ENCODE results near the gene AMMECR1L. TPM values are rescaled to one million over a fixed set of nuclear protein-coding genes. Genes with fewer than 3 reads are reported as not detected.
"Not testable (repeated sequence)": the region's sequence is repeated elsewhere in the genome, so short reads cannot be mapped to it uniquely, and the experiment has no call there.

Gene AMMECR1L
- total RNA-seq, 2 donors from 2014 or later = 20.6 to 24.9 TPM

- no peak overlapping the region for H3K27ac Mint-ChIP-seq
- no peaks in the 10 kb centered on the region for H3K9me3 Mint-ChIP-seq
- ATAC-seq (no peak), DNase-seq (ENCODE audit: low spot score) (no peak)
- H3K27me3 Mint-ChIP-seq = peaks cover 0 to 13% of the 10 kb centered on the region in 2 donors
- H3K4me1 Mint-ChIP-seq (ENCODE audit: low read depth in 2 of 2) = no peaks in the 10 kb centered on the region
- no peak overlapping the region for H3K4me3 Mint-ChIP-seq
- H3K36me3 Mint-ChIP-seq = no peaks in the 10 kb centered on the region
Measured at GRCh38 chr2:127901339-127902056, 15.7 kb upstream of the AMMECR1L start.

- Mint-ChIP-seq H3K4me1 (ENCODE audit: low read depth in 2 of 2) (no peaks in the 10 kb centered on the region), H3K9me3 (no peaks in the 10 kb centered on the region), H3K27me3 (peaks cover 0 to 6% of the 10 kb centered on the region in 2 donors), H3K4me3 (no peak overlapping the region), H3K36me3 (no peaks in the 10 kb centered on the region), H3K27ac (no peak overlapping the region)
- no peak for DNase-seq (ENCODE audit: low spot score)
- ATAC-seq = no peak
Measured at GRCh38 chr2:127897531-127898211, 11.9 kb upstream of the AMMECR1L start.

- H3K4me3 Mint-ChIP-seq = no peak overlapping the region
- H3K9me3 Mint-ChIP-seq = no peaks in the 10 kb centered on the region
- no peak for ATAC-seq
- H3K4me1 Mint-ChIP-seq (ENCODE audit: low read depth in 2 of 2) = no peaks in the 10 kb centered on the region
- no peak for DNase-seq (ENCODE audit: low spot score)
- no peak overlapping the region for H3K27ac Mint-ChIP-seq
- peaks cover 0 to 6% of the 10 kb centered on the region in 2 donors for H3K27me3 Mint-ChIP-seq
- no peaks in the 10 kb centered on the region for H3K36me3 Mint-ChIP-seq
Measured at GRCh38 chr2:127893494-127893893, 7.7 kb upstream of the AMMECR1L start.

GRCh38 chr2:127893033-127893432, 7.3 kb upstream of the AMMECR1L start:
- ATAC-seq (no peak), DNase-seq (ENCODE audit: low spot score) (no peak)
- Mint-ChIP-seq H3K27me3 (peaks cover 0 to 3% of the 10 kb centered on the region in 2 donors), H3K4me1 (ENCODE audit: low read depth in 2 of 2) (no peaks in the 10 kb centered on the region), H3K27ac (no peak overlapping the region), H3K4me3 (no peak overlapping the region), H3K36me3 (no peaks in the 10 kb centered on the region), H3K9me3 (no peaks in the 10 kb centered on the region)

GRCh38 chr2:127891811-127892210, 6.1 kb upstream of the AMMECR1L start:
- peaks cover 0 to 3% of the 10 kb centered on the region in 2 donors for H3K27me3 Mint-ChIP-seq
- H3K27ac Mint-ChIP-seq = peak overlapping the region in 1 of 2 donors; percentile 30
- no peak for ATAC-seq
- H3K36me3 Mint-ChIP-seq = no peaks in the 10 kb centered on the region
- H3K4me3 Mint-ChIP-seq = no peak overlapping the region
- peaks cover 6% of the 10 kb centered on the region in 2 donors for H3K4me1 Mint-ChIP-seq (ENCODE audit: low read depth in 2 of 2)
- no peaks in the 10 kb centered on the region for H3K9me3 Mint-ChIP-seq
- no peak for DNase-seq (ENCODE audit: low spot score)

- H3K36me3 Mint-ChIP-seq; H3K4me1 Mint-ChIP-seq (ENCODE audit: low read depth in 2 of 2); H3K27me3 Mint-ChIP-seq; ATAC-seq; H3K27ac Mint-ChIP-seq; H3K4me3 Mint-ChIP-seq; DNase-seq (ENCODE audit: low spot score); H3K9me3 Mint-ChIP-seq: not testable (repeated sequence)
Measured at GRCh38 chr2:127890756-127891155, 5.0 kb upstream of the AMMECR1L start.

- no peak overlapping the region for H3K27ac Mint-ChIP-seq
Measured at GRCh38 chr2:127888772-127889171, 3.0 kb upstream of the AMMECR1L start.

GRCh38 chr2:127887776-127888130, 2.0 kb upstream of the AMMECR1L start:
- peaks cover 24% of the 10 kb centered on the region in 2 donors for H3K4me1 Mint-ChIP-seq (ENCODE audit: low read depth in 2 of 2)
- H3K4me3 Mint-ChIP-seq = no peak overlapping the region
- no peak for DNase-seq (ENCODE audit: low spot score)
- H3K27me3 Mint-ChIP-seq = no peaks in the 10 kb centered on the region
- peak overlapping the region in 1 of 2 donors; percentile 62 for H3K27ac Mint-ChIP-seq
- no peaks in the 10 kb centered on the region for H3K9me3 Mint-ChIP-seq
- ATAC-seq = no peak
- H3K36me3 Mint-ChIP-seq = peaks cover 19% of the 10 kb centered on the region

More at GRCh38 chr2:127888772-127889171, 3.0 kb upstream of the AMMECR1L start:
- DNase-seq (ENCODE audit: low spot score) (no peak), ATAC-seq (no peak)
- no peaks in the 10 kb centered on the region for H3K9me3 Mint-ChIP-seq
- peaks cover 14% of the 10 kb centered on the region for H3K36me3 Mint-ChIP-seq
- no peak overlapping the region for H3K4me3 Mint-ChIP-seq
- H3K4me1 Mint-ChIP-seq (ENCODE audit: low read depth in 2 of 2) = peaks cover 19% of the 10 kb centered on the region in 2 donors
- H3K27me3 Mint-ChIP-seq = no peaks in the 10 kb centered on the region

- Mint-ChIP-seq H3K27ac (peak overlapping the region; percentile 62 to 64), H3K4me3 (peak overlapping the region; percentile 78), H3K9me3 (no peaks in the 10 kb centered on the region), H3K36me3 (peaks cover 19% of the 10 kb centered on the region), H3K27me3 (no peaks in the 10 kb centered on the region), H3K4me1 (ENCODE audit: low read depth in 2 of 2) (peaks cover 24% of the 10 kb centered on the region in 2 donors)
- DNase-seq (ENCODE audit: low spot score) = no peak
- ATAC-seq = no peak
Measured at GRCh38 chr2:127887082-127887775, 1.5 kb upstream of the AMMECR1L start.

- DNase-seq (ENCODE audit: low spot score); H3K9me3 Mint-ChIP-seq; H3K27me3 Mint-ChIP-seq: not testable (repeated sequence)
- peaks cover 19% of the 10 kb centered on the region for H3K36me3 Mint-ChIP-seq
- H3K4me1 Mint-ChIP-seq (ENCODE audit: low read depth in 2 of 2) = peaks cover 24% of the 10 kb centered on the region in 2 donors
- peak overlapping the region; percentile 78 for H3K4me3 Mint-ChIP-seq
- peak overlapping the region; percentile 62 to 64 for H3K27ac Mint-ChIP-seq
- peak; percentile 53 to 56 for ATAC-seq
Measured at GRCh38 chr2:127886593-127886935, 808 bp upstream of the AMMECR1L start.

- H3K4me3 Mint-ChIP-seq = peak overlapping the region; percentile 100
- ATAC-seq = peak; percentile 12 to 32
- H3K4me1 Mint-ChIP-seq (ENCODE audit: low read depth in 2 of 2) = peaks cover 31 to 33% of the 10 kb centered on the region in 2 donors
- peaks cover 25% of the 10 kb centered on the region for H3K36me3 Mint-ChIP-seq
- H3K27ac Mint-ChIP-seq = peak overlapping the region; percentile 88 to 93
- H3K9me3 Mint-ChIP-seq; DNase-seq (ENCODE audit: low spot score); H3K27me3 Mint-ChIP-seq: not testable (repeated sequence)
Measured at GRCh38 chr2:127884861-127885740, 655 bp downstream of the AMMECR1L start.

- Mint-ChIP-seq H3K9me3 (no peaks in the 10 kb centered on the region), H3K4me3 (peak overlapping the region; percentile 100), H3K4me1 (ENCODE audit: low read depth in 2 of 2) (peaks cover 35% of the 10 kb centered on the region in 2 donors), H3K27me3 (no peaks in the 10 kb centered on the region), H3K36me3 (peaks cover 25% of the 10 kb centered on the region), H3K27ac (peak overlapping the region; percentile 88 to 93)
- DNase-seq (ENCODE audit: low spot score) (no peak), ATAC-seq (no peak)
Measured at GRCh38 chr2:127884436-127884835, 1.3 kb downstream of the AMMECR1L start.

- Mint-ChIP-seq H3K27ac (no peak overlapping the region), H3K4me1 (ENCODE audit: low read depth in 2 of 2) (peaks cover 41 to 46% of the 10 kb centered on the region in 2 donors), H3K27me3 (no peaks in the 10 kb centered on the region), H3K36me3 (peaks cover 22% of the 10 kb centered on the region), H3K4me3 (no peak overlapping the region), H3K9me3 (no peaks in the 10 kb centered on the region)
- ATAC-seq (no peak), DNase-seq (ENCODE audit: low spot score) (no peak)
Measured at GRCh38 chr2:127879899-127880298, 5.9 kb downstream of the AMMECR1L start.
